OCI-LY7 (cell line): ENCODE data around the gene EML6.

Experiments used
- EZH2phosphoT487 ChIP-seq: fragments of 200-600 bp; sonication (generic); IDR thresholded peaks from 2 replicates; pipeline ENCODE4 v1.6.1; 2018; ENCODE audit warnings: low read depth, borderline replicate concordance, mild to moderate bottlenecking, mixed run types, antibody characterized with exemption, low read length, moderate library complexity, mixed read lengths
- TF ChIP-seq, protein P1 (sequence below): fragments of 200-600 bp; sonication (generic); conservative IDR thresholded peaks from 2 replicates; pipeline ENCODE4 v1.5.1; 2014; ENCODE audit warnings: mild to moderate bottlenecking, antibody characterized with exemption, low read length, moderate library complexity, mixed read lengths

DNA sequence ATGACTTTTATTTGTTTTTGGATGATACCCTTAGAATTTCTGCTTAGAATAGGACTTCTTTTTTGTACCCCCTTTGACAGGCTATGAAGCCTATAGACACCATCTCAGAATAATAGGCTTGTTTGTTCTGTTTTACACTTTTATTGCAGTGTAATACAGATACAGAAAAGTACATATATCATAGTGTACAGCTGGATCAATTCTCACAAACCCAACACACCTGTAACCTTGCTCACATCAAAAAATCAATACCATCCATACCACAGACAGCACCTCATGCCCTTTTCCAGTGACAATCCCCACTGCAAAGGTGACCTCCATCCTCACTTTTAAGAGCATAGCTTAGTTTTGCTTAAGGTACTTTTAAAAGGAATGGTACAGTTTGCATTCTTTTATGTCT lies 14.8 kb downstream of the EML6 start:
- TF ChIP-seq, protein P1, sequence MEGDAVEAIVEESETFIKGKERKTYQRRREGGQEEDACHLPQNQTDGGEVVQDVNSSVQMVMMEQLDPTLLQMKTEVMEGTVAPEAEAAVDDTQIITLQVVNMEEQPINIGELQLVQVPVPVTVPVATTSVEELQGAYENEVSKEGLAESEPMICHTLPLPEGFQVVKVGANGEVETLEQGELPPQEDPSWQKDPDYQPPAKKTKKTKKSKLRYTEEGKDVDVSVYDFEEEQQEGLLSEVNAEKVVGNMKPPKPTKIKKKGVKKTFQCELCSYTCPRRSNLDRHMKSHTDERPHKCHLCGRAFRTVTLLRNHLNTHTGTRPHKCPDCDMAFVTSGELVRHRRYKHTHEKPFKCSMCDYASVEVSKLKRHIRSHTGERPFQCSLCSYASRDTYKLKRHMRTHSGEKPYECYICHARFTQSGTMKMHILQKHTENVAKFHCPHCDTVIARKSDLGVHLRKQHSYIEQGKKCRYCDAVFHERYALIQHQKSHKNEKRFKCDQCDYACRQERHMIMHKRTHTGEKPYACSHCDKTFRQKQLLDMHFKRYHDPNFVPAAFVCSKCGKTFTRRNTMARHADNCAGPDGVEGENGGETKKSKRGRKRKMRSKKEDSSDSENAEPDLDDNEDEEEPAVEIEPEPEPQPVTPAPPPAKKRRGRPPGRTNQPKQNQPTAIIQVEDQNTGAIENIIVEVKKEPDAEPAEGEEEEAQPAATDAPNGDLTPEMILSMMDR = no peak
- TF ChIP-seq EZH2phosphoT487 = no peak
